Ishikawa (cell line): ENCODE results near the gene ENOX2.

ENCODE experiments used
- CEBPB ChIP-seq: IDR thresholded peaks from 2 replicates; pipeline ENCODE4 v1.6.1; 2012
- CREB1 ChIP-seq: IDR thresholded peaks from 2 replicates; pipeline ENCODE4 v1.6.1; 2012; ENCODE audit warnings: low read depth
- EGR1 ChIP-seq: IDR thresholded peaks from 2 replicates; pipeline ENCODE4 v1.6.1; 2012
- EP300 ChIP-seq: IDR thresholded peaks from 2 replicates; pipeline ENCODE4 v1.6.1; 2012; ENCODE audit warnings: borderline replicate concordance
- FOXM1 ChIP-seq: IDR thresholded peaks from 2 replicates; pipeline ENCODE4 v1.6.1; 2012; ENCODE audit warnings: low read depth, borderline replicate concordance
- RAD21 ChIP-seq: IDR thresholded peaks from 2 replicates; pipeline ENCODE4 v1.6.1; 2012; ENCODE audit warnings: low read depth
- REST ChIP-seq: IDR thresholded peaks from 2 replicates; pipeline ENCODE4 v1.6.1; 2012; ENCODE audit warnings: low read depth, mild to moderate bottlenecking
- TAF1 ChIP-seq: IDR thresholded peaks from 2 replicates; pipeline ENCODE4 v1.6.1; 2012; ENCODE audit warnings: low read depth, mild to moderate bottlenecking
- TCF12 ChIP-seq: IDR thresholded peaks from 2 replicates; pipeline ENCODE4 v1.6.1; 2012; ENCODE audit warnings: low read depth
- TEAD4 ChIP-seq: IDR thresholded peaks from 2 replicates; pipeline ENCODE4 v1.6.1; 2012
- USF1 ChIP-seq: IDR thresholded peaks from 2 replicates; pipeline ENCODE4 v1.6.1; 2012
- YY1 ChIP-seq: IDR thresholded peaks from 2 replicates; pipeline ENCODE4 v1.6.1; 2012; ENCODE audit warnings: low read depth
- ZBTB7A ChIP-seq: IDR thresholded peaks from 2 replicates; pipeline ENCODE4 v1.6.1; 2012; ENCODE audit warnings: low read depth
- TF ChIP-seq, protein P1 (sequence below): IDR thresholded peaks from 2 replicates; pipeline ENCODE4 v1.6.1; 2012

GRCh38 chrX:130884627-130885026, 18.4 kb downstream of the ENOX2 start:
- no peak for TF ChIP-seq EGR1
- TF ChIP-seq REST: no peak
- TF ChIP-seq, protein P1, sequence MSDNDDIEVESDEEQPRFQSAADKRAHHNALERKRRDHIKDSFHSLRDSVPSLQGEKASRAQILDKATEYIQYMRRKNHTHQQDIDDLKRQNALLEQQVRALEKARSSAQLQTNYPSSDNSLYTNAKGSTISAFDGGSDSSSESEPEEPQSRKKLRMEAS: no peak
- TF ChIP-seq TAF1: no peak
- TF ChIP-seq EP300: no peak
- no peak for TF ChIP-seq CREB1
- TF ChIP-seq RAD21: no peak
- no peak for TF ChIP-seq CEBPB
- TF ChIP-seq FOXM1: no peak
- TF ChIP-seq TEAD4: no peak
- TF ChIP-seq USF1: no peak
- no peak for TF ChIP-seq ZBTB7A
- TF ChIP-seq TCF12: no peak
- TF ChIP-seq YY1: no peak
